Left colon (tissue), 2 donors: ENCODE data around the gene PCDH9. TPM values are rescaled to one million over a fixed set of nuclear protein-coding genes. Genes with fewer than 3 reads are reported as not detected.
"Not testable (repeated sequence)": the region's sequence is repeated elsewhere in the genome, so short reads cannot be mapped to it uniquely, and the experiment has no call there.

Experiments
- ATAC-seq: fragments of 200-7000 bp; cut with Tn5 transposase; one replicate; pipeline ENCODE4 v1.9.1; 2020; ENCODE audit warnings: mild to moderate bottlenecking, moderate library complexity
- DNase-seq, 2 donors: peaks; one replicate each; pipeline ENCODE4 v3.0.0-alpha.2; 2020
- intact Hi-C, 2 donors: fragments of 100-400 bp; cut with DNase I in 1 of 2; cut with micrococcal nuclease in 1 of 2; formaldehyde crosslinking; loops; one replicate each; pipeline versions ENCODE4 v1.11.2 to v1.14.0; 2022; cut with DNase I, micrococcal nuclease
- total RNA-seq, 2 donors: library from RNA; stranded (reverse); fragmentation: NEBNext Ultra II Directional; extraction: Animal tissue kit (Norgen Biotek cat#: 25700); gene quantifications; one replicate each; pipeline ENCODE4 v1.2.1, GENCODE V29; 2021
- donor health status: DM: no; HTN: no; CAD: no.
- donor health status: DM: yes; HTN: yes; CAD: no.

The PCDH9 gene
- total RNA-seq, 2 donors from 2014 or later = 0.61 to 1.4 TPM

GRCh38 chr13:67099494-67099893 lies 130.6 kb downstream of the PCDH9 start:
- no peak for ATAC-seq
- intact Hi-C loops = no loop called here
- DNase-seq = no peak

- intact Hi-C loops = no loop called here
- no peak for ATAC-seq
Observed at GRCh38 chr13:67097892-67098452, 132.2 kb downstream of the PCDH9 start.

DNA sequence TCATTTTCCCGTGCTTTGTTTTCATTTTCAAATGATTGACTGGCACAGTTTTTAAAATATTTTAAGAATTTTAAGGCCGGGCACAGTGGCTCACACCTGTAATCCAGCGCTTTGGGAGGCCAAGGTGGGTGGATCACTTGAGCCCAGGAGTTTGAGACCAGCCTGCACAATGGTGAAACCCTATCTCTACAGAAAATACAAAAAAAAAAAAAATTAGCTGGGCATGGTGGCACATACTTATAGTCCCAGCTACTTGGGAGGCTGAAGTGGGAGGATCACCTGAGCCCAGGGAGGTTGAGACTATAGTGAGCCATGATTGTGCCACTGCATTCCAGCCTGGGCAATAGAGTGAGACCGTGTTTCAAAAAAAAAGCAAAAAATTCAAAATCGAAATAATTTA lies 133.2 kb downstream of the PCDH9 start:
- ATAC-seq, intact Hi-C loops, DNase-seq: not testable (repeated sequence)

More at GRCh38 chr13:67097892-67098452, 132.2 kb downstream of the PCDH9 start:
- no peak for DNase-seq

DNA sequence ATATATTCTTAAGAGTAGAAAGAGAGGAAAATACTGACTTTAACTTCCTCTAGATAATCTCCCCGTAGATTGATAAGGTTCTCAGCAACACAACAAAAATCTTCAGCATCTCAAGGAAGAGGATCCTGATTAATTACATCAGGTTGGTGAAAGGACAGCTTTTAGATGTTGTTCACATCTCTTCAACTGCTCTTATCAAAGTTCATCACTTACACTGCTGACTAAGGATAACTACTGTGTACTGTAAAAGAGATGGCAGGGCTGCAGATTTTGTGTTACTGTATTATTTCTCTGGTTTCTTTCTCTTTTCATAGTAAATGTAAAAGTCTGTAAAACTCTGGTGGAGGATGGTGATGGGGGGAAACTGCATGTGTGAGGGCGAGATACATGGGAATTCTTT lies 133.7 kb downstream of the PCDH9 start:
- no peak for DNase-seq
- intact Hi-C loops = no loop called here
- ATAC-seq = no peak

DNA sequence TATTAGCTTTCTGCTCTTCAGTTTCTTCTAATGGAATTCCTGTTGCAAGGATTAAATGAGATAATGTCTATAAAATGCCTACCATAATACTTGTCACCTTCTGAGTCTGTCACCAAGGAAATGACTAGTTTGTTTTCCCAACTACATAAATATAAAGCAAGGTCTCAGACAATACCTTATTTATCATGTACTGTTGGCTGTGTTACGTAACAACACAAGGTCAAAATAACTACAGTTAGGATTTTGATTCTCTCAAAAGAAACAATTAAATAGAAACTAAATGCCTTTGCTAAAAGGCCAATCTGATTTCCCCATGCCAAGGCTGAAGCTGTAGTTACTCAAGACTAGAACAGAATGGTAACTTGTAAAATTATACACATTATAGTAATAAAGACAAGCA lies 134.5 kb downstream of the PCDH9 start:
- no peak for DNase-seq
- intact Hi-C loops = no loop called here
- no peak for ATAC-seq

GRCh38 chr13:67094952-67095351 lies 135.2 kb downstream of the PCDH9 start:
- ATAC-seq (no peak), DNase-seq (no peak)
- intact Hi-C loops = no loop called here

DNA sequence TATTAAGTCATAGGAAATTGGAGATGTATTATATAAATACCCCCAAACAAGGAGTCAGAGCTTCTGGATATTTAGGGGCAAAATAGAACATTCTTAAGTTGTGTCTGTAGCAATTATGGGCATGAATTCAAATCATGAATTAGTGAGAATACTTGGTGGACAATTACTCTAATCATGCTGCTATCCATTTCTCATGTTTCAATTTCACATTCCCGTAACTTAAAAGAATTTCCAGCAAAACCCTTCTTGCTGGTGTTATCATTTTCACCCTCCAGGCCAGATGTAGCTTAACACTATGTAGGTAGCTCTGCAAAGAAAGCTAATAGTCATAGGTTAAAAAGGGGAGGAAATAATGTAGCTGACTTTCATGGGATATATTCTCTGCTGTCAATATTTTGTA lies 136.1 kb downstream of the PCDH9 start:
- intact Hi-C loops = no loop called here
- ATAC-seq = no peak
- DNase-seq = no peak

GRCh38 chr13:67091603-67092002 lies 138.5 kb downstream of the PCDH9 start:
- DNase-seq (no peak), ATAC-seq (no peak)
- intact Hi-C loops = no loop called here

- intact Hi-C loops = no loop called here
- ATAC-seq (no peak), DNase-seq (no peak)
Observed at GRCh38 chr13:67090856-67091255, 139.3 kb downstream of the PCDH9 start.

- no peak for DNase-seq
- intact Hi-C loops = no loop called here
- ATAC-seq = no peak
Observed at GRCh38 chr13:67087527-67087926, 142.6 kb downstream of the PCDH9 start.

DNA sequence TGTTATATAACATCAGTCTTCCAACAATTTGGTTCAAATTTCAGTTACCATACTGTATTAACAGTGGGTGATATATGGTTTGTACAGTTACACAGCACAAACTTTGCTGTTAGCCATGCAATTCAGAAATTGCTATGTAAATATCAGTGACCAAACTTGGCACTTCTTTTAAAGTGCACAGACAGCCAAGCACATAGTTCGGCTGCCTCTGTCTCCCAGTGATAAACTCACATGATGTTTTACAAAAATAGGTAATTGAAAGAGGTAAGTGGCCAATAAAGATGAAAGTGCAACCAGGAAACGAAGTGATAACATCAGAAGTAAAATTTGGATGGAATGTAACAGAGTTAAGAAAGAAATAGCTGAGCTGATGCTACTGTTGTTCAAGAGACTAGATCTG lies 143.9 kb downstream of the PCDH9 start:
- ATAC-seq (peak; percentile 39), DNase-seq (no peak)
- intact Hi-C loops = no loop called here

- DNase-seq = no peak
- intact Hi-C loops = no loop called here
- no peak for ATAC-seq
Observed at GRCh38 chr13:67084066-67084465, 146.1 kb downstream of the PCDH9 start.

DNA sequence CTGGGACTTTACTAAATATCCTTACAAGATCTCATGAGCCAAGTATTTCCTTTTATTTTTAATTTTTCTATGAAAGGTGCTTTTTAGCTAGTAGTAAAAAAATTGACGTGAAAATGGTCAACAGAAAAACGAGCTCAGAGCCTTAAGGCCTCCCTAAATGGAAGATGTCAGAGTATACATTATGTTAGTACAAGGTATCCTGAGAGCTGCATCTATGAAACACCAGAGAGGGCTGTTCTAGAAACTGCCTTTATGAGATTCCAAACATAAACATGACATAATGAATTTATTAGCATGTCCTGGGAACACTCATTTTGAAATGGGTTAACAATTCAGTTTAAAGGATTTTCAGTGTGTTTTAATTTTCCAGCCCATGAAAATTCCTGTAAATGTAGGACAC lies 146.6 kb downstream of the PCDH9 start:
- DNase-seq (no peak), ATAC-seq (no peak)
- intact Hi-C loops = no loop called here

GRCh38 chr13:67080351-67080750 lies 149.8 kb downstream of the PCDH9 start:
- ATAC-seq (no peak), DNase-seq (no peak)
- intact Hi-C loops = no loop called here

- ATAC-seq (no peak), DNase-seq (no peak)
- intact Hi-C loops = no loop called here
Observed at GRCh38 chr13:67078062-67078461, 152.1 kb downstream of the PCDH9 start.

- DNase-seq (no peak), ATAC-seq (no peak)
- intact Hi-C loops = no loop called here
Observed at GRCh38 chr13:67077132-67077531, 153.0 kb downstream of the PCDH9 start.

DNA sequence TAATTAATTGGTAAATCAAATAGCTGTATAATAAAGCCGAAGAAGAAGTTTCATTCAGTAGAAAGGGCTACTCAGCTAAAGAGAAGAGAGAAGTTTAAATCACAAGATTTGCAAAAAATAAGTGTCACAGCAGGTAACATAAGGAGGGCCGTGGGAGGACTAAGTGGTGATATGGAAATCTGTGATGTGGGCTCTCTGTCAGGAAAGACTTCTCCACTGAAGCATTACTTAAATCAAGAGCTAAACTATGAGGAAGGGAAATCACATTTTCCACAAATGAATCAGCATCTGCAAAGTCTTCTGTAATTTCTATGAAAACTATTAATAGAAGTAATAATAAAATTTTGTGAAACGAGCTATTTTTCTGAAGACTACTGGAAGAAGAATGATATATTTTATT lies 153.8 kb downstream of the PCDH9 start:
- DNase-seq (no peak), ATAC-seq (no peak)
- intact Hi-C loops = no loop called here

- ATAC-seq = no peak
- no peak for DNase-seq
- intact Hi-C loops = no loop called here
Observed at GRCh38 chr13:67075239-67075638, 154.9 kb downstream of the PCDH9 start.

DNA sequence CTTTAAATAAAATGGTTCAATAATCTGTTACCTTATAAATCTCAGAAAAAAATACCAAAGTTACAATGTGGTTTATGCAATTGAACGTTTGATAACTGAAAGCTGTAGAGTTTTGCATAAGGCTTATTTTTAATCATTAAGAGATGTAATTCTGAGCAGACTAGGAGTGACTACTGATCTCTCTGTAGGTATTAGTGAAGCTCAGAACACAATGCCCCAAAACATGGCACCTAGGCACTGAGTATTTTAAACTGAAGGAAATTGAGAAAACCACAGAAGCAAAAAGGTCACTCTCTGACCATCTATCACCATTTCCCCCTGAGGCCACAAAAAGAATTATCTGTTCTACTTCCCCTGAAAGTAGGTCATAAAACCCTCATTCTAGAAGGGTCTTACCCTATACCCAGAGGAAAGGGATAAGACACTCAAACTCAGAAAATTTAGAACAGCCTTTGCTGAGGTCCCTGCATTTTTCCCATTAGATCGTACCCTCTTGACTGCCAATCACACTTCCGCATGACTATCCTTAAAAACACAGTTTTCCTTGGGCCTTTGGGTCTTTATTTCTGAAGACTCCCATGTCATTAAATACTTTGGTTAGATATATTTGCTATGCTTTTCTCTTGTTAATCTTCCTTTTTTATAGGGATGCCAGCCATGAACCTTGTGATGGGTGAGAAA lies 158.1 kb downstream of the PCDH9 start:
- intact Hi-C loops = no loop called here

GRCh38 chr13:67070306-67070705 lies 159.8 kb downstream of the PCDH9 start:
- ATAC-seq (no peak), DNase-seq (no peak)
- intact Hi-C loops = no loop called here

More for the DNA sequence above, 158.1 kb downstream of the PCDH9 start:
- ATAC-seq = no peak
- no peak for DNase-seq
